Astrocyte (in vitro differentiated cells and primary cell): ENCODE results near the gene ZNF778.

Source experiments
- CTCF ChIP-seq: IDR thresholded peaks from 2 replicates; pipeline ENCODE4 v1.5.1; 2011; ENCODE audit warnings: low read depth, mild to moderate bottlenecking, inconsistent platforms, low read length, moderate library complexity; ENCODE audit not compliant: insufficient read depth
- EZH2 ChIP-seq: IDR thresholded peaks from 2 replicates; pipeline ENCODE4 v1.6.1; 2012; ENCODE audit warnings: mild to moderate bottlenecking, low read length, inconsistent platforms; ENCODE audit not compliant: insufficient read depth

- TF ChIP-seq CTCF = peak; percentile 59
- TF ChIP-seq EZH2 = no peak
These were observed 977 bp upstream of the ZNF778 start for GRCh38 chr16:89216315-89217137.
